Left lung (tissue), 10 donors: ENCODE measurements around the gene SIGLEC10. TPM values are rescaled to one million over a fixed set of nuclear protein-coding genes. Genes with fewer than 3 reads are reported as not detected.

Source experiments
- ATAC-seq: fragments of 200-7000 bp; cut with Tn5 transposase; one replicate; pipeline ENCODE4 v1.9.1; 2020; ENCODE audit warnings: moderate library complexity
- DNase-seq, 4 donors: peaks; one replicate each; pipeline ENCODE4 v3.0.0-alpha.2; 2013 to 2020
- H3K27ac ChIP-seq, 2 donors: fragments of 200-600 bp; sonication (generic) in 1 of 2; one replicate each; pipeline versions ENCODE4 v1.5.0 to v1.8.0; 2020 to 2021
- H3K27me3 ChIP-seq, 2 donors: fragments of 200-600 bp; sonication (generic) in 1 of 2; one replicate each; pipeline versions ENCODE4 v1.5.0 to v1.8.0; 2020 to 2021
- H3K36me3 ChIP-seq, 2 donors: fragments of 200-600 bp; sonication (generic) in 1 of 2; one replicate each; pipeline versions ENCODE4 v1.5.0 to v1.8.0; 2020 to 2021
- H3K4me1 ChIP-seq, 2 donors: fragments of 200-600 bp; one replicate each; pipeline ENCODE4 v1.8.0; 2021
- H3K4me3 ChIP-seq, 2 donors: fragments of 200-600 bp; sonication (generic) in 1 of 2; one replicate each; pipeline versions ENCODE4 v1.5.0 to v1.8.0; 2020 to 2021; ENCODE audit warnings: mild to moderate bottlenecking in 1 of 2
- H3K9me3 ChIP-seq, 2 donors: fragments of 200-600 bp; sonication (generic) in 1 of 2; one replicate each; pipeline versions ENCODE4 v1.5.0 to v1.8.0; 2020 to 2021
- CTCF ChIP-seq, 2 donors: fragments of 200-600 bp; sonication (generic) in 1 of 2; IDR thresholded peaks; one replicate each; pipeline versions ENCODE4 v1.5.0 to v1.8.0; 2021; ENCODE audit warnings: antibody characterized with exemption in 2 of 2
- intact Hi-C, 2 donors: fragments of 100-400 bp; cut with DNase I; formaldehyde crosslinking; loops; one replicate each; pipeline versions ENCODE4 v1.11.2 to v1.14.2; 2022
- polyA plus RNA-seq, 6 donors: library from polyadenylated mRNA; unstranded; fragments of 120-200 nt; gene quantifications; one replicate each; pipeline ENCODE4 v1.2.1, GENCODE V29; 2013; ENCODE audit not compliant: insufficient read length in 6 of 6
- total RNA-seq, 2 donors: library from RNA; stranded (reverse); fragmentation: NEBNext Ultra II Directional; extraction: Animal tissue kit (Norgen Biotek cat#: 25700); gene quantifications; one replicate each; pipeline ENCODE4 v1.2.1, GENCODE V29; 2021
- donor health status: DM: no; HTN: yes; CAD: no.
- donor health status: DM: no; HTN: no; CAD: no.

SIGLEC10 gene
- total and polyA plus RNA-seq, 8 donors = 1.3 to 119 (median 1.7) TPM

- Histone ChIP-seq H3K36me3 (no peaks in the 10 kb centered on the region), H3K27me3 (no peaks in the 10 kb centered on the region), H3K4me3 (peak overlapping the region in 1 of 2 donors; percentile 30), H3K4me1 (peaks cover 0 to 60% of the 10 kb centered on the region in 2 donors), H3K27ac (peak overlapping the region in 1 of 2 donors; percentile 81), H3K9me3 (no peaks in the 10 kb centered on the region)
- TF ChIP-seq CTCF (IDR thresholded peaks at IDR 0.05) = no peak
- ATAC-seq (no peak), DNase-seq (no peak)
- intact Hi-C loops = no loop called here
Measured at GRCh38 chr19:51372021-51372648, 45.3 kb downstream of the SIGLEC10 start.

- intact Hi-C loops = no loop called here
- no peak for ATAC-seq
- peak overlapping the region in 1 of 2 donors; percentile 81 for H3K27ac ChIP-seq
- no peak for TF ChIP-seq CTCF (IDR thresholded peaks at IDR 0.05)
- DNase-seq = no peak
- H3K9me3 ChIP-seq = no peaks in the 10 kb centered on the region
- H3K4me1 ChIP-seq = peaks cover 0 to 60% of the 10 kb centered on the region in 2 donors
- H3K27me3 ChIP-seq = no peaks in the 10 kb centered on the region
- H3K36me3 ChIP-seq = no peaks in the 10 kb centered on the region
- peak overlapping the region in 1 of 2 donors; percentile 30 for H3K4me3 ChIP-seq
Measured at GRCh38 chr19:51371186-51371690, 46.2 kb downstream of the SIGLEC10 start.

DNA sequence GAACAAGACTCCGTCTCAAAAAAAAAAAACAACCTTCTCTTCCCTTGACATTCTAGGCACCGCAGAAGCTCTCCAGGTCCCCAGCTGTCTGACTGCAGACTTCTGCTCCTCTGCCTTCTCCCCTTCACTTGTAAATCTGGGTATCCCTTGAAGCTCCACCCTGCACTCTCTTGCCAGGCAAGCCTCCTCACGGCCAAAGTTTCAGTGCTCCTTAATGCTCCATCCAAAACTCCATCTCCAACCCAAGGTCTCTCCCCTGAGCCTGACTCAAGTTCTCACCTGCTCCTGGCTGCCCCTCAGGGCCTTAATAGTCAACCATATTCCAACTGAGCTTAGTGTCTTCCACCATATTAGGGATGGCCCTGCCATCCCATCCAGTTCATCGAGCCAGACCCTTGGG, 47.2 kb downstream of the SIGLEC10 start:
- no peak for DNase-seq
- no peak for ATAC-seq
- Histone ChIP-seq H3K36me3 (no peaks in the 10 kb centered on the region), H3K27me3 (no peaks in the 10 kb centered on the region), H3K9me3 (no peaks in the 10 kb centered on the region), H3K4me3 (peak overlapping the region in 1 of 2 donors; percentile 14), H3K4me1 (peaks cover 0 to 61% of the 10 kb centered on the region in 2 donors), H3K27ac (peak overlapping the region in 1 of 2 donors; percentile 81)
- no peak for TF ChIP-seq CTCF (IDR thresholded peaks at IDR 0.05)
- intact Hi-C loops = no loop called here

DNA sequence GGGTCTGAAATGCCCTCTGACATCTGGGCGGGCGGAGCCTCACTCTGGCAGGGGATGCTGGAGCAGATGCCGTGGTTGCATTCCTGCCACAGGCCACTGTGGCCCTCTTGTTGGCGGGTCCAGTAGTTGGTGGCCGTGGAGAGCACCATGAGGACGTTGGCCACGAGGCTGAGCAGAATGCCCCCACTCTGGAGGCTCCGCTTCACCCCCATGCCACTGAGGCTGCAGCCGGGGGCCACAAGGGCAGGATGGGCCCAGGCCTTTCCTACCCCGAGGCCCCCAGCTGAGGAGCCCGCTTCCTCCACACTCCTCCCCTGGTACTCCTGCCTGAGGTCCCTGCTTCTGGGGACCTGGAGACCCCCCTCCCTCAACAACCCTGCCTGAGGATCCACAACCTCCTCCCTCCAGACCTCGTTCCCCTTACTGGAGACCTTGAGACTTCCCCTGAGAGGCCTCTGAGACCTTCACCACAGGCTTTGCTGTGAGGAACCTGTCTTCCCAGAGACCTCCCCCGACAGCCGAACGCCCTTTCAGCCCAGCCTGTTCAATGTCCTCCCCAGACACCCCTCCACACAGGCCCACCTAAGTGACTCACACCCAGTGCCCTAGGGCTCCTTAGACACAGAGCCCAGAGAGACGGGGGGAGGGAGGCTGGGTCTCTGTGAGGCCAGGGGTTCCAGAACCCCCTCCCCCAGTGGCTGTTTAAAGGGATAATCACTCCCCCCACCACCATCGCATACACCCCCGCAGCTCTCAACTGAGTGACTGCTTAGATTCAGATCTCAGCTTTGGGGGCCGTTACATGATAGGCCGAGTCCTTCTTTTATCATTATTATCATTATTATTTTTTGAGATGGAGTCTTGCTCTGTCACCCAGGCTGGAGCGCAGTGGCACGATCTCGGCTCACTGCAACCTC, 48.8 kb downstream of the SIGLEC10 start, which contains the start of gene CLDND2:
Gene CLDND2, minus strand, starts transcription at position 638 of the 917 bp plus-strand sequence. Its CDS starts 426 bp downstream, at position 212.
- H3K27ac ChIP-seq = peak within 1 kb of the TSS; percentile 72 to 95
- H3K4me1 ChIP-seq = peaks cover 0 to 63% of the 10 kb centered on the region in 2 donors
- no peak for DNase-seq
- no peaks in the 10 kb centered on the region for H3K9me3 ChIP-seq
- intact Hi-C loops = no loop called here
- H3K4me3 ChIP-seq = peak within 1 kb of the TSS; percentile 52 to 65
- no peak for ATAC-seq
- no peak for TF ChIP-seq CTCF (IDR thresholded peaks at IDR 0.05)
- no peaks in the 10 kb centered on the region for H3K36me3 ChIP-seq
- H3K27me3 ChIP-seq = no peaks in the 10 kb centered on the region
